Measurements from ENCODE around the gene CPA5. TPM values are rescaled to one million over a fixed set of nuclear protein-coding genes. Genes with fewer than 3 reads are reported as not detected.
A peak's percentile ranks its signal among the peaks of the same experiment; 100 is the strongest.

CPA5 gene
- total and polyA plus RNA-seq, 2 experiments from 2014 or later: not detected

- ATAC-seq: peak; percentile 93
- H4K20me1 ChIP-seq (replicated peaks; ENCODE audit: insufficient read depth): no peaks in the 10 kb centered on the region
- H3K4me2 ChIP-seq: no peak overlapping the region
- peaks cover 12% of the 10 kb centered on the region for H3K27me3 Mint-ChIP-seq (ENCODE audit: insufficient read depth, low read depth, poor library complexity)
- no peaks in the 10 kb centered on the region for H3K4me1 ChIP-seq (ENCODE audit: insufficient read depth)
- H3K9me3 Mint-ChIP-seq: peaks cover 13% of the 10 kb centered on the region
- peak; percentile 72 to 85 for TF ChIP-seq CTCF (conservative IDR thresholded peaks at IDR 0.05; ENCODE audit: low read depth in 2 of 2)
- no peak for TF ChIP-seq ZNF462 (CRISPR knock-in tag; IDR thresholded peaks at IDR 0.05)
- H3K79me2 ChIP-seq (replicated peaks; ENCODE audit: insufficient read depth): no peaks in the 10 kb centered on the region
- no peak overlapping the region for H3K27ac ChIP-seq (ENCODE audit: low read depth)
- H3K4me3 ChIP-seq: no peak overlapping the region
- H3K27me3 ChIP-seq (ENCODE audit: insufficient read depth): no peaks in the 10 kb centered on the region
- H3K36me3 ChIP-seq (ENCODE audit: insufficient read depth): no peaks in the 10 kb centered on the region
- peak overlapping the region; percentile 63 for H2AFZ ChIP-seq
- H3K4me1 Mint-ChIP-seq: peaks cover 4% of the 10 kb centered on the region; the same call in 2 of the 3 replicates
- no peak overlapping the region for H3K4me3 Mint-ChIP-seq
- DNase-seq (ENCODE audit: low spot score): peak; percentile 81
- H3K9me2 ChIP-seq (ENCODE audit: insufficient read depth): no peaks in the 10 kb centered on the region
- H3K36me3 Mint-ChIP-seq (ENCODE audit: low read depth): peaks cover 3% of the 10 kb centered on the region
- no peaks in the 10 kb centered on the region for H3F3A ChIP-seq (replicated peaks; ENCODE audit: low read depth)
- no peak overlapping the region for H3K27ac Mint-ChIP-seq
Observed at GRCh38 chr7:130381468-130382312, 37.1 kb downstream of the CPA5 start.

All from GM23338 (cell line).